Measurements from ENCODE around the gene TNNI2. TPM values are rescaled to one million over a fixed set of nuclear protein-coding genes. Genes with fewer than 3 reads are reported as not detected.

TNNI2 gene
- total and polyA plus RNA-seq, 11 donors: 0.22 to 3.3 (median 0.72) TPM; not detected in 8

DNA sequence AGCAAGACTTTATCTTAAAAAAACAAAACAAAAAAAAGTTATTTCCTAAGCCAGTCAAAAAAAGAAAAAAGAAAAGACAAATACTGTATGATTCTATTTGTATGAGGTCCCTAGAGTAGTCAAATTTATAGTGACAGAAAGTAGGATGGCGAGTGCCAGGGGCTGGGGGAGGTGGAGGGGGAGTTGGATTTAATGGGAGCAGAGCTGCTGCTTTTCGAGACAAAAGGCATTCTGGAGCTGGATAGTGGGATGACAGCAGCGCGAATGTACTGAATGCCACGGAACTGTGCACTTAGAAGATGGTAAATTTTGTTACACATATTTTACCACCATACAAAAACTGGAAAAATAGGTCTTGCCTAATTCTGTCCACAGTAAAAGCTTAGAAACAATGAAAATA is 21.8 kb upstream of the TNNI2 start:
- 81 to 86% (median 82%) methylated on average over 5 of the region's 5 CpGs for WGBS, 4 donors
- Histone ChIP-seq H3K36me3 (no peaks in the 10 kb centered on the region), H3K4me3 (no peak overlapping the region), H3K9me3 (peaks cover 0 to 27% (median 8%) of the 10 kb centered on the region in 12 donors), H3K27ac (no peak overlapping the region), H3K4me1 (no peaks in the 10 kb centered on the region), H3K27me3 (peaks cover 0 to 22% (median 0%) of the 10 kb centered on the region in 9 donors)
- no peak for DNase-seq
- intact Hi-C loops (cut with DNase I): no loop called here
- no peak for ATAC-seq
- TF ChIP-seq, protein P1, sequence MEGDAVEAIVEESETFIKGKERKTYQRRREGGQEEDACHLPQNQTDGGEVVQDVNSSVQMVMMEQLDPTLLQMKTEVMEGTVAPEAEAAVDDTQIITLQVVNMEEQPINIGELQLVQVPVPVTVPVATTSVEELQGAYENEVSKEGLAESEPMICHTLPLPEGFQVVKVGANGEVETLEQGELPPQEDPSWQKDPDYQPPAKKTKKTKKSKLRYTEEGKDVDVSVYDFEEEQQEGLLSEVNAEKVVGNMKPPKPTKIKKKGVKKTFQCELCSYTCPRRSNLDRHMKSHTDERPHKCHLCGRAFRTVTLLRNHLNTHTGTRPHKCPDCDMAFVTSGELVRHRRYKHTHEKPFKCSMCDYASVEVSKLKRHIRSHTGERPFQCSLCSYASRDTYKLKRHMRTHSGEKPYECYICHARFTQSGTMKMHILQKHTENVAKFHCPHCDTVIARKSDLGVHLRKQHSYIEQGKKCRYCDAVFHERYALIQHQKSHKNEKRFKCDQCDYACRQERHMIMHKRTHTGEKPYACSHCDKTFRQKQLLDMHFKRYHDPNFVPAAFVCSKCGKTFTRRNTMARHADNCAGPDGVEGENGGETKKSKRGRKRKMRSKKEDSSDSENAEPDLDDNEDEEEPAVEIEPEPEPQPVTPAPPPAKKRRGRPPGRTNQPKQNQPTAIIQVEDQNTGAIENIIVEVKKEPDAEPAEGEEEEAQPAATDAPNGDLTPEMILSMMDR (IDR thresholded peaks at IDR 0.05): no peak
- no peak for TF ChIP-seq POLR2A (IDR thresholded peaks at IDR 0.05)

DNA sequence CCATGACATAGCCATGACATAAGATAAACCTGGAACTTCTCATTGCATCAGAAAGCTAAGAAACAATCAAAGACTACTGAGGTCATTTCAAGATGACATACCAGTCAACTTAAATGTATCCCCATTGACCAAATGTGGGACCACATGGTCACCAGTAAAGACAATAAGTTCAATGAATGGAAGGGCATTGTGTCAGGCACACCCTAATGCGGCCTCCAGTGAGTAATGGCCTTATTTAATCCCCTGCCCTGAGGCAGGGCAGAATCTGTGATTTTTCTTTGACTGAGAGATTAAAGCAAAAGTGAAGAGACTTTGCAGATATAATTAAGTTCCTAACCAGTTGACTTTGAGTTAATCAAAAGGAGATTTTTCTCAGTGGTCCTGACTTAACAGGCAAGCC is 21.3 kb upstream of the TNNI2 start:
- ATAC-seq (no peak), DNase-seq (no peak)
- intact Hi-C loops (cut with DNase I): no loop called here
- no peak overlapping the region for H3K4me3 ChIP-seq
- no peak for TF ChIP-seq POLR2A (IDR thresholded peaks at IDR 0.05)
- TF ChIP-seq, protein P1 (IDR thresholded peaks at IDR 0.05): no peak
- H3K4me1 ChIP-seq: no peaks in the 10 kb centered on the region
- no peaks in the 10 kb centered on the region for H3K36me3 ChIP-seq
- no peak overlapping the region for H3K27ac ChIP-seq
- peaks cover 0 to 17% (median 0%) of the 10 kb centered on the region in 9 donors for H3K27me3 ChIP-seq
- peaks cover 0 to 22% (median 8%) of the 10 kb centered on the region in 12 donors for H3K9me3 ChIP-seq
- 70 to 100% (median 81%) methylated on average over 1 of the region's 1 CpG for WGBS, 4 donors

DNA sequence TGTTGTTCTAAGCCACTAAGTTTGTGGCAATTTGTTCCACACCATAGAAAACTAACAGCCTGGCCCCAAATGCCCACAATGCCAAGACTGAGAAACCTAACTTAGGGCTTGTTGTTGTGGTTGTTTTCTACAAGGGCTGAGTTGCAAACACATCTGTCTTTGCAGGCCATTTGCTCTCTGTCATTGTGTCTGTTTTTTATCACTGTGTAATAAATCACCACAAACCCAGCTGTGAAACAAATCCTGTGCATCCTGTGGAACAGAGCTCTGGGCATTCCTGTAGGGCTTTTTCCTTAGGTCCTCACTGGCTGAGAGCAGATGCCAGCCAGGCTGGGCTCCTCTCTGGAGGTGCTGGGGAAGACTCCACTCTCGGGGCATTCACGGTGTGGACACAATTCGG is 19.7 kb upstream of the TNNI2 start:
- H3K27ac ChIP-seq: no peak overlapping the region
- H3K36me3 ChIP-seq: no peaks in the 10 kb centered on the region
- H3K4me3 ChIP-seq: no peak overlapping the region
- DNase-seq (no peak), ATAC-seq (no peak)
- H3K4me1 ChIP-seq: no peaks in the 10 kb centered on the region
- H3K9me3 ChIP-seq: peaks cover 0 to 22% (median 8%) of the 10 kb centered on the region in 12 donors
- H3K27me3 ChIP-seq: peaks cover 0 to 8% (median 0%) of the 10 kb centered on the region in 9 donors
- 73 to 98% (median 82%) methylated on average over 3 of the region's 3 CpGs for WGBS, 4 donors
- TF ChIP-seq, protein P1 (IDR thresholded peaks at IDR 0.05): no peak
- no peak for TF ChIP-seq POLR2A (IDR thresholded peaks at IDR 0.05)
- intact Hi-C loops (cut with DNase I): no loop called here

DNA sequence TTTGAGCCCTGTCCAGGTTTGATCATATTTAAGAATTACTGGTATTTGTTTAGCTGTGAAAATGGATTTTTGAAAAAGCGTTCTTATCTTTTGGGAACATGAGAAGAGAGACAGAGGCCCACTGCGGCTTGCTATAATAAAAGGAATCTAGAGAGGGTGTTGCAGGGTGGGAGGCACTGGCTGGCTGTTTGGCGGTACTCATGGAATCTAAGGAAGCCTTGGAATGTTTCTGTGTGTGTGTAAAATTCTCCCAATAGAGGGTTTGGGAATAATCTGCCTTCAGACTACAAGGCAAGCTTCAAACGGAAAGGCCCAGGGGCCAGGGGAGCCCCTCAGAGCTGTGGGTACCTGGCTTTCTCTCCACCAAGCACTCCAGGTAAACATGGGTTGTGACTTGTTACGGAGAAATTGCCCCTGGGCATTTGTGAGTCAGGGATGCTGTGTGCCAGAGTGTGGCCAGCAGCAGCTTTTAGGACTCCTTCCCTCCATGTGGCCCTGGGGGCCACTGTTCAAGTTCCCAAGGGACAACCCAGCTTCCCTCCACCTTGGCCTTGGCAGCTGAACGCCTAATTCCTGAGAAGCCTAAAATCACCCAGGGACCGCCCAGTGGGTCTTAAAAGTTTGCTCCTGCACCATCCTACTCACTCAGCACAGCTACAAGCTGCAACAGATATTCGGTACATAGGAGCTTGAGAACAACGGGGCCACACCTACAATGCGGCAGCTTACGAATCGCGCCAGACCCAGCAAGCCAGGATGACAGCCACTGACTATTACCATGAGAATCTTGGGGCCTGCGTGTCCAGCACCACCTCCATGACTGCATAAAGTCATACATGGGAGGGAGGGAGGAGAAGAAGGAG is 18.1 kb upstream of the TNNI2 start:
- intact Hi-C loops (cut with DNase I): loop anchor here in 1 of 10 donors (10.0 kb wide), 1 partner anchor 46 kb away; no protein-coding TSS in a partner anchor
- 79 to 82% (median 81%) methylated on average over 14 of the region's 14 CpGs for WGBS, 4 donors
- H3K9me3 ChIP-seq: peaks cover 0 to 22% (median 8%) of the 10 kb centered on the region in 12 donors
- H3K36me3 ChIP-seq: no peaks in the 10 kb centered on the region
- ATAC-seq (no peak), DNase-seq (no peak)
- TF ChIP-seq POLR2A (IDR thresholded peaks at IDR 0.05): no peak
- TF ChIP-seq, protein P1 (IDR thresholded peaks at IDR 0.05): no peak
- H3K27ac ChIP-seq: no peak overlapping the region
- peaks cover 0 to 4% (median 0%) of the 10 kb centered on the region in 12 donors for H3K4me1 ChIP-seq
- H3K4me3 ChIP-seq: no peak overlapping the region
- H3K27me3 ChIP-seq: peaks cover 0 to 3% (median 0%) of the 10 kb centered on the region in 9 donors

All from heart left ventricle (tissue), 16 donors.